Measurements from ENCODE around the gene GNPAT.

GRCh38 chr1:231218078-231218477, 22.9 kb upstream of the GNPAT start:
- TF ChIP-seq POLR2A (IDR thresholded peaks at IDR 0.05; ENCODE audit: low read length) = no peak
- TF ChIP-seq GATA1 (IDR thresholded peaks at IDR 0.05; ENCODE audit: low read depth, low read length) = no peak

Measured in erythroblast (primary cell).